ENCODE results near the gene KPNA2. TPM values are rescaled to one million over a fixed set of nuclear protein-coding genes. Genes with fewer than 3 reads are reported as not detected.
A peak's percentile ranks its signal among the peaks of the same experiment; 100 is the strongest.
"Not testable (repeated sequence)": the region's sequence is repeated elsewhere in the genome, so short reads cannot be mapped to it uniquely, and the experiment has no call there.

Gene KPNA2
- total RNA-seq, 1 experiment from 2014 or later: 481 TPM

- Histone ChIP-seq H3K9me3 (ENCODE audit: low read depth, low read length, poor library complexity, severe bottlenecking) (no peaks in the 10 kb centered on the region), H3K4me3 (ENCODE audit: low read depth, low read length, poor library complexity, severe bottlenecking) (no peak overlapping the region), H3K27ac (ENCODE audit: low read depth, low read length, poor library complexity, severe bottlenecking) (no peak overlapping the region), H3K36me3 (ENCODE audit: insufficient read depth, low read length, poor library complexity, severe bottlenecking) (no peaks in the 10 kb centered on the region), H3K27me3 (replicated peaks; ENCODE audit: insufficient read depth, low read depth, low read length, poor library complexity) (no peaks in the 10 kb centered on the region), H3K4me1 (ENCODE audit: insufficient read depth, low read length, poor library complexity, severe bottlenecking) (no peaks in the 10 kb centered on the region)
- intact Hi-C loops (cut with micrococcal nuclease; ENCODE audit: unreplicated experiment): no loop called here
- DNase-seq (ENCODE audit: low spot score): no peak
- TF ChIP-seq CTCF (conservative IDR thresholded peaks at IDR 0.05; ENCODE audit: low read depth, low read length): no peak
- no peak for TF ChIP-seq EZH2 (IDR thresholded peaks at IDR 0.05; ENCODE audit: borderline replicate concordance, low read depth, low read length, poor library complexity, severe bottlenecking)
- ChIA-PET CTCF (no interaction called here), POLR2A (ENCODE audit: low non-redundant PET) (no interaction called here)
- no TSS peak for BruUV-seq (replicated peaks)
These were observed 50.3 kb downstream of the KPNA2 start for GRCh38 chr17:68085771-68086381.

- H3K36me3 ChIP-seq (ENCODE audit: insufficient read depth, low read length, poor library complexity, severe bottlenecking); CTCF ChIA-PET; H3K4me1 ChIP-seq (ENCODE audit: insufficient read depth, low read length, poor library complexity, severe bottlenecking); DNase-seq (ENCODE audit: low spot score); intact Hi-C loops (cut with micrococcal nuclease; ENCODE audit: unreplicated experiment); POLR2A ChIA-PET (ENCODE audit: low non-redundant PET); H3K4me3 ChIP-seq (ENCODE audit: low read depth, low read length, poor library complexity, severe bottlenecking); BruUV-seq (replicated peaks); H3K27me3 ChIP-seq (replicated peaks; ENCODE audit: insufficient read depth, low read depth, low read length, poor library complexity); H3K9me3 ChIP-seq (ENCODE audit: low read depth, low read length, poor library complexity, severe bottlenecking); H3K27ac ChIP-seq (ENCODE audit: low read depth, low read length, poor library complexity, severe bottlenecking): not testable (repeated sequence)
These were observed 51.1 kb downstream of the KPNA2 start for GRCh38 chr17:68086666-68087065.

- intact Hi-C loops (cut with micrococcal nuclease; ENCODE audit: unreplicated experiment); BruUV-seq (replicated peaks); H3K27me3 ChIP-seq (replicated peaks; ENCODE audit: insufficient read depth, low read depth, low read length, poor library complexity); H3K36me3 ChIP-seq (ENCODE audit: insufficient read depth, low read length, poor library complexity, severe bottlenecking); H3K27ac ChIP-seq (ENCODE audit: low read depth, low read length, poor library complexity, severe bottlenecking); DNase-seq (ENCODE audit: low spot score); H3K4me1 ChIP-seq (ENCODE audit: insufficient read depth, low read length, poor library complexity, severe bottlenecking); POLR2A ChIA-PET (ENCODE audit: low non-redundant PET); CTCF ChIA-PET; H3K4me3 ChIP-seq (ENCODE audit: low read depth, low read length, poor library complexity, severe bottlenecking); H3K9me3 ChIP-seq (ENCODE audit: low read depth, low read length, poor library complexity, severe bottlenecking): not testable (repeated sequence)
These were observed 51.6 kb downstream of the KPNA2 start for GRCh38 chr17:68087131-68087623.

- Histone ChIP-seq H3K4me3 (ENCODE audit: low read depth, low read length, poor library complexity, severe bottlenecking) (no peak overlapping the region), H3K27ac (ENCODE audit: low read depth, low read length, poor library complexity, severe bottlenecking) (no peak overlapping the region), H3K36me3 (ENCODE audit: insufficient read depth, low read length, poor library complexity, severe bottlenecking) (no peaks in the 10 kb centered on the region), H3K4me1 (ENCODE audit: insufficient read depth, low read length, poor library complexity, severe bottlenecking) (no peaks in the 10 kb centered on the region), H3K9me3 (ENCODE audit: low read depth, low read length, poor library complexity, severe bottlenecking) (no peaks in the 10 kb centered on the region), H3K27me3 (replicated peaks; ENCODE audit: insufficient read depth, low read depth, low read length, poor library complexity) (no peaks in the 10 kb centered on the region)
- intact Hi-C loops (cut with micrococcal nuclease; ENCODE audit: unreplicated experiment): no loop called here
- BruUV-seq (replicated peaks): no TSS peak
- ChIA-PET CTCF (no interaction called here), POLR2A (ENCODE audit: low non-redundant PET) (no interaction called here)
- peak; percentile 22 for DNase-seq (ENCODE audit: low spot score)
- TF ChIP-seq CTCF (conservative IDR thresholded peaks at IDR 0.05; ENCODE audit: low read depth, low read length): no peak
- no peak for TF ChIP-seq EZH2 (IDR thresholded peaks at IDR 0.05; ENCODE audit: borderline replicate concordance, low read depth, low read length, poor library complexity, severe bottlenecking)
These were observed 52.3 kb downstream of the KPNA2 start for GRCh38 chr17:68087851-68088250.
